HG02678 (cell line): ENCODE data around the gene AKR1C2.
"Not testable (repeated sequence)": the region's sequence is repeated elsewhere in the genome, so short reads cannot be mapped to it uniquely, and the experiment has no call there.

ENCODE experiments used
- ATAC-seq: cut with Tn5 transposase; IDR thresholded peaks from one replicate; pipeline ENCODE4 v1.9.1; 2021; ENCODE audit warnings: mild to moderate bottlenecking, moderate library complexity; ENCODE audit not compliant: unreplicated experiment

The AKR1C2 gene

DNA sequence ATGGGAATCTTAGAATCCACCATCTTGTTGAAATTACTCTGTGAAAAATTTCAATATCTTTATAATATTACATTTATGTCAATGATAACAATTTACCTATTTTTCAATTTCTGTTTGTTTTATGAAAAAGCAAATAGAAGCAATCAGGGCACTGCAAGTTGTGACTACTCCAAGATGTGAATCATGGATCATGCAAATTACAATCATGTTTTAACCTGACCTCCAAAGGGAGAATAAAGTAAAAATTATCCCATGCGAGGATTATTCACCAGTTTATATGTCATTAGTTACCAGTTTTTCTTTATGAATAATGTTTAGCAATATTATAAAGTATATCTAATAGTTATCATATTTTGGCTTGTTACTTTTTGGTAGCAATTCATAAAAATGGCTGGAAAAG is 41.3 kb downstream of the AKR1C2 start:
- not testable (repeated sequence) for ATAC-seq

- ATAC-seq: not testable (repeated sequence)
Measured at GRCh38 chr10:4961558-4961957, 42.1 kb downstream of the AKR1C2 start.

DNA sequence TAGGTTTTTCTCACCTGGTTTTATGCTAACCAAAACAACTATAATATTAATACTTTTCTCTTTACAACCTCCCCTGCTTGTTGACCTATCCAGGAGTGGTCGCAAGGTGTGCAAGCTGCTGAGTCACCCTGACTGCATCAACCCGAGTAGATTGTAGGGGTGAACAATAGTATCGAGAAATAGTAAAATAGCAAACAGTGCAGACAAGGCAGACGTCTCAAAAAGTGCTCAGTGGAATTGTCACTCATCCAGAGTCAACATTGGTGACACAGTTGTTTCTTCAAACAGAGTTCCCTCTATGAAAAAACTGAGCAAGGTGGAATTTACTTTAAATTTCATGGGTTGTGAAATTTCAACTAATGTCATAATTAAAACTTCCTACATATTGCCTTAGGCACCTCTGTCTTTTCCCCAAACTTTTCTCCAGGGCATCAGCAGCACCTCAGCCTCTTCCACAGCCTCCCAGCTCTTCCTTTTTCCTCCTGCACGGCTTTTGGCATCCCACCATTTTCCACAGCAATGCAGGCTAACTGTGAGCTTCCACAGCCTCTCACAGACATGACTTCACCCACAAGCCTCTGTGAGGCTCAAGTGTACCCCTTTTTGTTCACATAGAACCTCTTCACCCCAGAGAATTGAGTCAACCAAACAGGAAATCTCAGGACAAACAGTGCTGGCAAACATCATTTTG is 46.6 kb downstream of the AKR1C2 start:
- not testable (repeated sequence) for ATAC-seq

DNA sequence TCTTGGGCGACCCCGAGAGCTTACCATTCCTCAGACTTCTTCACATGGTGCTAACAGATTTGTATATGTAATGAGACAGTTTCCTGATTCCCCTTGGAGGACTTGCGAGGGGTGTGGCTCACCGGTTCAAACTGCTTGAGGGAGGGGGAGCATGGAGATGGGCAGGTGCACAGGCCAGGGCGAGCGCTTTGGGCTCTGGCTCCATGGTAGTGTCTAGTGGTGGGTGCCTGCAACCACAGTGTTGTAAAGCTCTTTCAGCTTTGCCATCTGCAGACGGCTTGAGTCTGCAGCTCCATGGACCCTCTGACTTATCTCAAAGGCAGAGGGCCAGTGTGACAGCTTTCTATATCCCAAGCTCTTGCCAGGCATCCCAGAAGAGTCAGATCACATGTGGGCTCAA is 47.6 kb downstream of the AKR1C2 start:
- ATAC-seq: not testable (repeated sequence)

GRCh38 chr10:4953405-4953804 is 50.3 kb downstream of the AKR1C2 start:
- no peak for ATAC-seq

- not testable (repeated sequence) for ATAC-seq
Measured at GRCh38 chr10:4951512-4952162, 52.0 kb downstream of the AKR1C2 start.

DNA sequence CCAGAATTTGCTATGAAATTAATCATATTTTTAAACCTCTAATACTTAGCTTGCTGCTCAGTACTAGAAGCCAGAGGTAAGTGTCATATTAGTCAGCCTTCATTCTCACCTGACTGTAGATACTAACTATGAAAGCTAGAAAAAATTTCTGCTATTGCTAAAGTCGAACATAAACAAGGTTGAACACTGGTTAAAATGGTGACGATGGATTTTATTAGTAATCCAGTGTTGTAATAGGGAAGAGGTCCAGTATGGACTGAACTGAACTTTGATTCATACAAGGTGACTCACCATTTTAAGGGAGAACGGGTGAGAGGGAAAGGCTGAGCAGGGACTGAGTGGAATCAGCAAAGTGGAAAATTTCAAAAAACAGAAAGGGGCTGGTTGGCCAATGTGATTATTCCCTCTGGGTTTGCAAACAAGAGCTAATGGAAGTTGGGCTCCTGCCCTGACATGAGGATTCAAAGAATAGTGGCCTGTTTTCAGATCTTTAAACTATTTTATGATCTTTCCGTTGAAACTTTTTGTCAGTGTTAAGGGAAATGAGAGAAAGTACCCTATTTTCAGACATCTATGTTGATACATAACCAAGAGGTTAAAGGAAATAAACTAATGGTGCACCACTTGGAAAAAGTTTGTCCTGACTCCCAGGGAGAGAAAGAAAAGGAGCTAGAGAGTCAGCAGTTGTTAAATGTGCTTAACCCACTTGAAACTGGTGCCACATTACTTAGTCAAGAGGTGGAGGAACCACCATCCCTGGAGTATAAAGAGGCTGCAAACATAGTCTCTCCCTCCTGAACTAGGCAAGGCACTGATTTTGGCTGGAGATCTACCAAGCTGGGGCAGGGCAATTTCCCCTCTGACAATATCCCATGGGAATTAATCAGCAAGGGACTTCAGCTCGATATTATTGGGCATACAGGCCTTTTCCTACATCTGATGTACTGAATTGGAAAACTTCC is 55.7 kb downstream of the AKR1C2 start:
- no peak for ATAC-seq

DNA sequence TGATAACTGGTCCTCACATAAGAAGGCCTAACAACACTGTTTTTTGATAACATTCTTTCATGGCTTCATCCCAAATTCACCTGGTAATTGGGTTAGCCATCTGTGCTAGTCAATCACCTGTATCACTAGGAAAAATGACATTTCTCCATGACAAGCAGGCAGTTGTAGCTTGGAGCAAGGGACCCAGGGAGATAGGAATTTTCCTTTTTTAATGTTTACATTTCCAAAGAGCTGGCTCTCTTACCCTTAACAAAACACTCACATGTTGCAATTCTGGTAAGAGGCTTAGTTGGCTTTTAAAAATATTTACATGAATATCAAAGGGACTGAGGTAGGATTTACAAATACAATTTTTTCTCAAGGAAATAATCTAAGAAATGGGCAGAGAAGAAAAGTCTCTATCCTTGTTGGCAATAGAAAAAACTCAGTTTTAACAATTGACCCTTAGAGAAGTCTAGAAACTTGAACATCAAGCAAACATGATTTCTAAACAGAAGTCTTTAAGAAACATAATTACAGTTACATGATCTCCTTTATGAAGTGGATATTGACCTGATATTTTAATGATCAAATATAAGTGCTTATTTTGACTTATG is 56.5 kb downstream of the AKR1C2 start:
- ATAC-seq: no peak

GRCh38 chr10:4945766-4946717 is 57.6 kb downstream of the AKR1C2 start:
- ATAC-seq: no peak

- ATAC-seq: no peak
Measured at GRCh38 chr10:4944841-4945240, 58.8 kb downstream of the AKR1C2 start.

DNA sequence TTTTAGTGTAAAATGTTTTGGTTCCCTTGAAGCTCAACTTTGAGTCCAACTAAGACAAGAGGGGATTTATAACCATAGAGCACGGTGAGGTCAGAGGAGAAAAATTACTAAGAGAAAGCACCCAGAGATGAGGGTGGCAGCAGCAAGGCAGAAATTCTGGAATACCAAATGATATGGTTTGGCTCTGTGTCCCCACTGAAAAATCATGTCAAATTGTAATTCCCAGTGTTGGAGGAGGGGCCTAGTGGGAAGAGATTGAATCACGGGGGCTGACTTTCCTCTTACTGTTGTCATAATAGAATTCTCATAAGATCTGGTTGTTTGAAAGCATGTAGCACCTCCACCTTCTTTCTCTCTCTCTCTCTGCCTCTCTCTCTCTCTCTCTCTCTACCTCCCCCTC is 59.8 kb downstream of the AKR1C2 start:
- ATAC-seq: no peak

DNA sequence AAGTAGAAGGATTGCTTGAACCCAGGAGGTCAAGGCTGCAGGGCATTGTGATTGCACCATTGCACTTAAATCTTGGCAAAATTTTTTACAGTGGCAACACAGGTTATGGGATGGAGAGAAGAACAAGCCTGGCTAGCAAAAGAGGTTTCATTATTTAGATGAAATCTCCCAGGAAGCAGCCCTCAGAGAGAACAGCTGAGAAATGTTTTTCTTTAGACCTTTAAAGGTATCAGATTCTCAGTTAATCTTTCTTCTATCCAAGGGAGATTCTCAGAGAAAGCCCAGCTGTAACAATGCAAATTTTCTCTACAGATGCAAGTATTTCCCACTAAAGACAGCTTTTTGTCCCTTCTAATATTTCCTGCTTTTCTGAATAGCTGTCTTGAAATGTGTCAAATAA is 60.2 kb downstream of the AKR1C2 start:
- ATAC-seq: not testable (repeated sequence)

- not testable (repeated sequence) for ATAC-seq
Measured at GRCh38 chr10:4942931-4943330, 60.7 kb downstream of the AKR1C2 start.

DNA sequence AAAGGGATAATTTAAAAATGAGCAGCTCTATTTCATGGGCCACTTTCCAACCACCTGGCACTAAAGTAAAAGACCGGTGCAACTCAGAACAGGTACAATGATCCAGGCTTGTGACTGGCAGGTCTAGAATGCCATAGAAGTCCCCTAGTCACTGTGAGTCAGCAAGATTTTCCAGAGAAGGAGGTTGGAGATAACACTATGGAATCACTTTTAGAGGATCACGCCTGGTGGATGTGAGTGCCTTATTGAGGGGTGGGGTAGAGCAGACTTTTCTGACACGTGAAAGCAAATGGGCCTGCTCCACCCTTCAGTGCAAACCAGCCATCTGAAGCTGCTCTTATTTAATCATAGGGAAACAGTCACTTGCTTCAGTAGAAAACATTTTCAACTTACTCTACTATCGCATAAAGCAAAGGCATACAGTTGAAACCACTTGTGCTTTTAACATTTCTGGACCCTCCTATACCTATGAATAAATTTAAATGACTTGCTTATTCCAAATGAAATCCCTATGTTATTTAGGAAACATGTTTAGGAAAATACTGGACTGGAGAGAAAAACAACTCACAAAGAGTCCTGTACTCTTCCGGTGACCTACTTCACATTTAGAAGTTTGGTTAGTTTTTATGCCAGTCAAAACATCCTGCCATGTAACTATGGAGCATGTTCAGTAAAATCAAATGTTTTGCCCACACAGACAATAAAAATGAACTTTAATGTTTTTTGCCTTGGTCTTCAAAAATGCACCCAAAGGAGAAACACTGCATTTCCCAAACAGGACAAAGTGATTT is 61.9 kb downstream of the AKR1C2 start:
- no peak for ATAC-seq

- not testable (repeated sequence) for ATAC-seq
Measured at GRCh38 chr10:4940909-4941308, 62.7 kb downstream of the AKR1C2 start.

DNA sequence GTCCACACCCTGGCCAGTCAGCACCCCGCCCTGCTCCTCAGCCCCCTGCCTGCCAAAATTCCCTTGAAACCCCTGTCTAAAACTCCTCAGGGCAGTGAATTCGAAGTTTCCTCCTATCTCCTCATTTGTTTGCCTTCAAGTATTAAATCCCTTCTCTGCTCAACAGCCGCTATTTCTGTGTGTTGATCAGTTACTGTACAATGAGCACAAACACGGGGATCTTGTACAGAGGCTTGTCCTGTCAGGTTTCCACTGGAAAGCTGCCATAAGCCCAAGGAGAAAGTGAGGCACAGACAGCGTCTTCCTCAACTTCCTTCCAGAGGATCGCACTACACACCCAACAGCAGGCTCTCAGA is 63.6 kb downstream of the AKR1C2 start:
- ATAC-seq: not testable (repeated sequence)

DNA sequence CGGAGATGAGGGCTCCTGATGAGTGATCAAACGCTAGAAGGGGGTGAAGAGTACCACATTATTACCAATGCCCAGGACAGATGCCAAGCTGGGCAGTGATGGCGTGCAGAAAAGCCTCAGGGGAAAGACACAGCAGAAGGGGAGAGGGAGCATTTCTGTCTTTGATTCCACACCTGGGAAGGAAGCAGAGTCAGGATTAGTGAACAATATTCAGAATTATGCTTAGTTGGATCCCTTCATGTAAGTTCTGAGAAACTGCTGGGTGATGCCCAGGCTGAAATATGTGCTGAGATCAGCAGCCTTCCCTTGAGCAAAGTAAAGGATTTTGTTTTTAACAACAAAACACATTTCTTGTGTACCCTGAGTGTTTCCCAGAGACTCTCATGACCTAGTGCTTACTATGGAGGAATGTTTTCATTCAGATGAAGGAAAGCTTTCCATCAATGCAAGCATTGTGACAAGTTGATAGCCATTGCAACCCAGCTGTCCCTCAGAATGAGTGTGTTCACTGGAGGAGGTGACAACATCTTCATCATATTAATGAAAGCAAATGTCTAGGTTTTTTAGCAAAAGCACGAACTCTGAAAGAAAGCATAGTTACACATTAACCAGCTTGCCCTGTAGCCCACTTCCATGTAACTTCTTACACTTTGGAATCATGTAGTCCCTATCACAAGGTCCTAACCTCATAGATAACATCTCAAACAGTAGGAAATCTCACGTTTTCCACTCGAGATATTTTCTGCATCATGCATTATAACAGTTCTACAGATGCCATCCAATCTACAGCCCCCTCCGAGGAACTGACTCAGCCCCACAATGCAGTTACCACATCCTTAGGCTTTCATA is 64.2 kb downstream of the AKR1C2 start:
- no peak for ATAC-seq
